Stimulated activated CD4-positive, alpha-beta T cell treated with anti-CD3 and anti-CD28 coated beads, Interleukin-4, amount 100 ng/mL, for 24 hours (primary cell): ENCODE results near the gene NECTIN1.
A peak's percentile ranks its signal among the peaks of the same experiment; 100 is the strongest.

Source experiments
- DNase-seq: peaks from one replicate; pipeline ENCODE4 v3.0.0-alpha.2; 2020

NECTIN1 gene

GRCh38 chr11:119691020-119691666, 37.9 kb downstream of the NECTIN1 start:
- no peak for DNase-seq

DNA sequence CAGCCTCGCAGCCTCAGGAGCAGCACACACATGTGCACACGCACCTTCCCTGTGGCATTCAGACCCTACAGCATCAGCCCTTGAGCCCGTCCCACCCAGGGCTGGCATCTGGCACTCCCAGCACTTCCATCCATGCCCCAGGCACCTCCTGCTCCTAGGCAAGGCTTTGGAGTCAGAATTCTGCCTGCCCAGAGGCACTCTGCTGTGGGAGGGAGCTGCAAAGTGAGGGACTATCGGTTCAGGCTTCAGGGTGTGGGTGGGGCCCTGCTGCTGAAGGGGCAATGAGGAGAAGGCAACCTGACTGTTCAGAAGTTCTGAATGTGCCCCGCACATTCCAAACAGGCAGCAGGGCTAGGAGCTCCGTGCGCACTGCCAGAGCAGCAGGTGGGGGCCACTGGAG, 39.7 kb downstream of the NECTIN1 start:
- DNase-seq = no peak

GRCh38 chr11:119688356-119688755, 40.6 kb downstream of the NECTIN1 start:
- DNase-seq = no peak

GRCh38 chr11:119687373-119688046, 41.5 kb downstream of the NECTIN1 start:
- no peak for DNase-seq

GRCh38 chr11:119686177-119686882, 42.7 kb downstream of the NECTIN1 start:
- no peak for DNase-seq

DNA sequence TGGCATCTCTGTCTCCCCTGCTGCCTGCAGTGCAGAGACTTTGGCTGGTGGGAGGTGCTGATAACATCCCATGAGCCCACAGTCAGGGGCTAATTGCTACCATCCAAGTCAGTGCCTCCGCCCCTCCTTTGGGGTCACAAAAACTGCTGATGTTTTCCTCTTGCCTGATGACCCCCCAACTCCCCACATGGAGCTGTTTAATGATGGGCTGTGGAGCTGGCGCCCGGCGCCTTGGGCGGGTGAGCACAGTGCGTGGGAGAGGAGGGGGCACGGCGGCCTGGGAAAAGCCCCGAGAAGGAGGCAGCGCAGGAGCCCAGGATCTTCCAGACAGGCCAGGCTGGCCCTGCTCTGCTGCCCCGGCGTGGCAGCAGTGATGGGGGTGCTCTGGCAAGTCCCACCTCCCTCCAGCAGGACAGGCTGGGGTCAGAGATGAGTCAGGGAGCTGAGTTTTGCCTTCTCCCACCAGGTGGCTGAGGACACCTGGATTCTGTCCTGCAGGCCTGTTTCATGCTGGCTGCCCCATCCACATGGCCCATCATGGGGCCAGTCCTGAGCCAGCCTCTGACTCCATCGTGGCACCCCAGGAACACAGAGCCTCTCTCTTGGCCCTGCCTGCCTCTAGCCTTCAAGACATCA, 43.8 kb downstream of the NECTIN1 start:
- DNase-seq = no peak

GRCh38 chr11:119684361-119685110, 44.5 kb downstream of the NECTIN1 start:
- DNase-seq = no peak

DNA sequence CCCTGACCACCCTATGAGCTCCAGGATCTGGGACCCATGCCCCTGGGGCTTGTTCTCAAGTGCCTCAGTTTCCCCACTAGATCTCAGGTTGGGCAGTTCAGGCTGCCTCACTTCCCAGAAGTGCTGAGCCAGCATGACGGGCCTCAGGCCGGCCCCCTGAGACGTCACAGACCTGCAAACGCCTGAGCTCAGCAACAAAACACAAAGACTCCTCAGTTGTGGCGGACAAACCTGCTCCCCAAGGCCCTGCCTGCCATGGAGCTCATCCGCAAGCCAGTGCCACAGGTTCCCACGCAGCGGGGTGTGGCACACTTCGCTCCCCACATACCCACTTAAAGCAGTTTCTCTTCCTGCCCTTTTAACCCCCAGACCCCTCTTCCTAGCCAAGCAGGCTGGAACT, 45.2 kb downstream of the NECTIN1 start:
- no peak for DNase-seq

DNA sequence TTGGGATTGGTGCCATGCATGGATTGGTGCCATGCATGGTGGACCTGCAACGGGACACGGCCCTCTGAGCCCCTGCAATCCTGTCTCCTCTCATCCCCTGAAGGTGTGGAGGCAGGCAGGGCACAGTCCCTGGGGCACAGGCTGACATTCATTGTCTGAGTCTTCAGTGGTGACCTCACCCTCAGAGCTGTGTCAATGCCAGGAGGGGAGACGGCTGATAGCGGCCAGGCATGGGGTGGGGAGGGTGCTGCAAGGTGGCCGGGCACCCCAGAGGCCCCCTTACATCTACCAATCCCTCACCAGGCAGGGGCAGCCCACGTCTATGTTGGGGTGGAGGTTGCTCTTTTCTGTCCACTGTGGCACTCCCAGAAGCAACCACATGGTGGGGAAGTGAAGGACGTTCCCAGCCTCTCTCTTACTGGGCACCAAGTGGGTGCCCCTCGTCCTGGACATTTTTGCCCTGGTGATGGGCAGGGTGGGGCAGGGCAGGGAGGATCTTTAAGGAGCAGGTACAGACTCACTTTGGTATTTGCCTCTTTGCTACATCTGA, 47.6 kb downstream of the NECTIN1 start:
- DNase-seq = no peak

GRCh38 chr11:119680541-119681360, 48.2 kb downstream of the NECTIN1 start:
- no peak for DNase-seq

DNA sequence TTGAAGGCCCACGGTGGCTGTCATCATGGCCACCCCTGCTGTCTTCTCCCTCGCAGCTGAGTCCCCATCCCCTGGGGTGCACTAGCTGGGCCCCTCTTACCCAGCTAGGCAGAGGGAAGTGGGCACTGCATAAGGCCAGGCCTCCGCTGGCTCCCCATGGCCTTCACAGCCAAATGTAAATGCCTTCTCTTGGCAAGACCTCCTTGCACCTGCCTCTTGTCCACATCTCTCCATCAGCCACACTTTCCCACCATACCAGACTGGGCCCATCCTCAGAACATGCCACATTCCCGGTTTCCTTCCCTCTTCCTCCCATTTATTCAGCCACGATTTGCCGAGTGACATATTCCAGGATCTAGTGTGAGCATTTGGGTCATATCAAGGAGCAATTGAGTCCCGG, 49.7 kb downstream of the NECTIN1 start:
- DNase-seq = no peak

- DNase-seq = no peak
Measured at GRCh38 chr11:119678351-119678750, 50.6 kb downstream of the NECTIN1 start.

GRCh38 chr11:119677840-119678239, 51.2 kb downstream of the NECTIN1 start:
- no peak for DNase-seq

- no peak for DNase-seq
Measured at GRCh38 chr11:119676461-119677020, 52.5 kb downstream of the NECTIN1 start.

DNA sequence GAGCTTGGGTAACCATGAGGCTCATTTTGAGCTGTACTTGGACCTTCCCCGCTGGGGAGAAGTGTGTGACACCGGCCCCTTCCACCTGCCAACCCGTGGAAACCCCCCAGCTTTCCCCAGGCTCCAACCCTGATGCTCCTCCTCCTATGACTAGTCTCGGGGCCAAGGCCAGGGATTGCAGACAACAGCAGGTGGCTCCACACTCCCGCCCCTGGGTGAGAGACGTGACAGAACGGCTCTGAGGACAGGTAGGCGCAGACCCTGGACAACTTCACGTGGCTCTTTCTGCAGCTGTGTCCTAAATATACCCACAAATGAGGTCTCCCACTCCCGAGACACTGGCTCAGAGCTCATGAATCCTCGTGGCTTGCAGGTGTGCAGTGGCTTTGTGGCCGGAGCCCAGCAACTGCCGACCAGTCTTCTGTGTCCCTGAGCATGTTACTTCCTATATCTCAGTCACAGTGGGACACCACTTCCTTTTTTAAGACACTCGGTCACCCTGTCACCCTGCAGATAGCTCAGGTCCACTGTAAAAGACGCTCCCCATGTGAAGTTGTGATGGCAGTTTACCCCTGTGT, 55.2 kb downstream of the NECTIN1 start:
- DNase-seq = peak; percentile 14

GRCh38 chr11:119673052-119673758, 55.8 kb downstream of the NECTIN1 start:
- no peak for DNase-seq

DNA sequence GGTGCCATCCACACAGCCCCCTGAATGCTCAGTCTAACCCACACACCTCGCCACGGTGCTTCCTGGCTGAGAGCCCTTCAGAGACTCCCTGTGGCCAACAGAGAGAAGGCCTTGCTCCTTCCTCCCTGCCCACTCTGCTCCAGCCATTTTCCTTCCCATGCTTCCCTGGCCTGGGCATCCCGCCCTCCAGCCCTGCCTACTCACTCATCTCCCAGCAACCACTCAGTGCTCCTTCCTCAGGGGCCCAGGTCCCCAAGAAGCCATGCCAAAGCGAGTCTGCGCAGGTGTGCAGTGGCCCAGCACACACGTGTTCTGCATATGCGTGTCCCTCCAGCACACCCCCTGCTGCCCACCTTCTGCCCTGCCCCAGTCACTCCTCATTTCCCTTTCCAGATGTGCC, 56.4 kb downstream of the NECTIN1 start:
- DNase-seq = no peak

GRCh38 chr11:119671561-119672015, 57.4 kb downstream of the NECTIN1 start:
- no peak for DNase-seq

DNA sequence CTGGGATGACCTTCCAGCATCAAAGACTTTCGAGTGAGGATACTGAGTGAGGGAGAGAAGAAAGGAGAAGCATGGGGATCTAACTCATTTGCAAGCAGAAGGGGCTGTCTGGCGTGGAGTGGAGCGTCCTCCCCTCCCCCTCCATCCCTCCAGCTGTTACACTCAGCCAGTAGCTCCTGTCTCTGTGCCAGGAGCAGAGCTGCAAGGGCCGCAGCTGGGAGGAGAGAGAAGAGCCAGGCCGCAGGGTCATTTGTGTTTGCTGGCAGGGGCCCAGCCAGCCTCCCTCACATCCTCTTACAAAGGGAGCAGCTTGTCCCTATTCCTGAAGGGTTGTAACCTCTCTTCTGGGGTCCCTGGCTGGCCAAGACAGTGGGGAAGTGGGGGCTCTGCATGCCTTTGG, 57.9 kb downstream of the NECTIN1 start:
- no peak for DNase-seq

- no peak for DNase-seq
Measured at GRCh38 chr11:119669487-119669886, 59.5 kb downstream of the NECTIN1 start.
